A673 (cell line): Measurements from ENCODE around the gene EOLA1. TPM values are rescaled to one million over a fixed set of nuclear protein-coding genes. Genes with fewer than 3 reads are reported as not detected.
A peak's percentile ranks its signal among the peaks of the same experiment; 100 is the strongest.
"Not testable (repeated sequence)": the region's sequence is repeated elsewhere in the genome, so short reads cannot be mapped to it uniquely, and the experiment has no call there.

Experiments used
- BruUV-seq: library from RNA; stranded (reverse); fragments of 400-500 nt; replicated peaks from 2 replicates; lab custom pipeline; 2021; lab: Mats Ljungman, UMichigan
- CTCF ChIA-PET: fragments of 300-600 bp; sonication (Branson Sonifier 250); formaldehyde crosslinking; loops from one replicate; lab custom pipeline; 2022; ENCODE audit warnings: antibody characterized with exemption; lab: Charles Lee
- POLR2A ChIA-PET: fragments of 300-600 bp; sonication (Branson Sonifier 250); formaldehyde crosslinking; loops from one replicate; lab custom pipeline; 2022; ENCODE audit warnings: antibody characterized with exemption; ENCODE audit not compliant: low non-redundant PET; lab: Charles Lee
- DNase-seq: peaks from one replicate; pipeline ENCODE4 v3.0.0-alpha.2; 2015; ENCODE audit warnings: low spot score
- H3K27ac ChIP-seq: fragments of 200-600 bp; sonication (generic); 2 replicates; pipeline ENCODE4 v1.5.1; 2016; ENCODE audit warnings: mixed run types, low read depth, mild to moderate bottlenecking, mixed read lengths, antibody characterized with exemption, low read length; ENCODE audit not compliant: poor library complexity, severe bottlenecking
- H3K27me3 ChIP-seq: fragments of 200-600 bp; sonication (generic); replicated peaks from 2 replicates; pipeline ENCODE4 v1.6.1; 2017; ENCODE audit warnings: mixed run types, low read depth, mild to moderate bottlenecking, mixed read lengths, antibody characterized with exemption, low read length; ENCODE audit not compliant: insufficient read depth, poor library complexity
- H3K36me3 ChIP-seq: fragments of 200-600 bp; sonication (generic); 2 replicates; pipeline ENCODE4 v1.6.1; 2016; ENCODE audit warnings: mixed run types, mild to moderate bottlenecking, mixed read lengths, antibody characterized with exemption, low read length; ENCODE audit not compliant: insufficient read depth, poor library complexity, severe bottlenecking
- H3K4me1 ChIP-seq: fragments of 200-600 bp; sonication (generic); 2 replicates; pipeline ENCODE4 v1.6.1; 2017; ENCODE audit warnings: mixed run types, mild to moderate bottlenecking, mixed read lengths, antibody characterized with exemption, low read length; ENCODE audit not compliant: insufficient read depth, poor library complexity, severe bottlenecking
- H3K4me3 ChIP-seq: fragments of 200-600 bp; sonication (generic); 2 replicates; pipeline ENCODE4 v1.5.1; 2016; ENCODE audit warnings: low read depth, mixed run types, mild to moderate bottlenecking, mixed read lengths, low read length; ENCODE audit not compliant: poor library complexity, severe bottlenecking
- H3K9me3 ChIP-seq: fragments of 200-600 bp; sonication (generic); 2 replicates; pipeline ENCODE4 v1.6.1; 2016; ENCODE audit warnings: mixed run types, low read depth, mild to moderate bottlenecking, mixed read lengths, antibody characterized with exemption, low read length; ENCODE audit not compliant: poor library complexity, severe bottlenecking
- CTCF ChIP-seq: fragments of 300-800, 200-600 bp; sonication (generic); conservative IDR thresholded peaks from 2 replicates; pipeline ENCODE4 v1.5.1; 2017; ENCODE audit warnings: low read depth, mild to moderate bottlenecking, antibody characterized with exemption, low read length, moderate library complexity, mixed read lengths
- EZH2 ChIP-seq: fragments of 200-600 bp; sonication (generic); IDR thresholded peaks from 2 replicates; pipeline ENCODE4 v1.6.1; 2017; ENCODE audit warnings: borderline replicate concordance, low read depth, mild to moderate bottlenecking, mixed read lengths, antibody characterized with exemption, low read length; ENCODE audit not compliant: poor library complexity, severe bottlenecking
- intact Hi-C: fragments of 100-400 bp; cut with micrococcal nuclease; formaldehyde crosslinking; loops from one replicate; pipeline ENCODE4 v1.10.0; 2022; ENCODE audit not compliant: unreplicated experiment
- total RNA-seq: library from RNA; stranded (reverse); gene quantifications from 2 replicates; pipeline ENCODE4 v1.2.3, GENCODE V29; 2021

Gene EOLA1
- total RNA-seq, 1 experiment from 2014 or later: 15.3 TPM

DNA sequence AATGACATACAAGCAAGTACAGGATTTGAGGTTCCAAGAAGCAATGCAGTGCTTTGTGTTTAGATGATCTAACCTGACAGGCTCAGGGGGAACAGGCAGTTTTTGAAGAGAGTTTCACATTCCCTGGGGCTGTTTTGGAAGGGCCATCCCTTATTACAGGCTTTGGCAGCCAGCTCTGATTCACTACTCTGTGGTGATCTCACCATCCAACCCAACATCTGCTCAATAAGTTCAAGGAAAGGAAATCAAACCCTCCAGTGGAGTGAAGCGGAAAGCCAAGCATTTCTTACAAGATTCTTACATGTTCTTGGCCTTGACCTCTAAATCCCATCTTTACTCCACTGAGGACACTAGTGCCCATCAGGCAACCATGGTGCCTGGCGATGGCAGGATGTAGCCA lies 43.2 kb upstream of the EOLA1 start:
- no peaks in the 10 kb centered on the region for H3K9me3 ChIP-seq
- no peak for TF ChIP-seq CTCF
- no peak for TF ChIP-seq EZH2
- no TSS peak for BruUV-seq
- no peaks in the 10 kb centered on the region for H3K27me3 ChIP-seq
- CTCF ChIA-PET: no interaction called here
- no peak overlapping the region for H3K27ac ChIP-seq
- intact Hi-C loops: no loop called here
- peaks cover 12% of the 10 kb centered on the region for H3K36me3 ChIP-seq
- DNase-seq: no peak
- no peak overlapping the region for H3K4me3 ChIP-seq
- POLR2A ChIA-PET: no interaction called here
- H3K4me1 ChIP-seq: no peaks in the 10 kb centered on the region

DNA sequence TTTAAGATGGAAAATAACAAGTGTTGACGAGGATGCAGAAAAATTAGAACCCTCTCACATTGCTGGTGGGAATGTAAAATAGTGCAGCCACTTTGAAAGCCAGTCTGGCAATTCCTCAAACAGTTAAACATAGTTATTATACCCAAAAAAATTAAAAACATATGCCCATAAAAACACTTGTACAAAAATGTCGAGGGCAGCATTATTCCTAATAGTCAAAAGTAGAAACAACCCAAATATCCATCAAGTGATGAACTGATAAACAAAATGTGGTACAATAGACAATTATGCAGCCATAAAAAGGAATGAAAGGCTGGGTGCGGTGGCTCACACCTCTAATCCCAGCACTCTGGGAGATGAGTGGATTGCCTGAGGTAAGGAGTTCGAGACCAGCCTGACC lies 42.0 kb upstream of the EOLA1 start:
- H3K4me3 ChIP-seq: no peak overlapping the region
- TF ChIP-seq CTCF (no peak), EZH2 (no peak)
- H3K27ac ChIP-seq: no peak overlapping the region
- intact Hi-C loops: no loop called here
- ChIA-PET CTCF (no interaction called here), POLR2A (no interaction called here)
- no peaks in the 10 kb centered on the region for H3K27me3 ChIP-seq
- BruUV-seq: no TSS peak
- DNase-seq: no peak
- H3K9me3 ChIP-seq: no peaks in the 10 kb centered on the region
- peaks cover 14% of the 10 kb centered on the region for H3K36me3 ChIP-seq
- no peaks in the 10 kb centered on the region for H3K4me1 ChIP-seq

GRCh38 chrX:149499766-149500165 lies 41.0 kb upstream of the EOLA1 start:
- Histone ChIP-seq H3K36me3 (peaks cover 14% of the 10 kb centered on the region), H3K27ac (no peak overlapping the region), H3K9me3 (no peaks in the 10 kb centered on the region), H3K4me1 (no peaks in the 10 kb centered on the region), H3K27me3 (no peaks in the 10 kb centered on the region), H3K4me3 (no peak overlapping the region)
- intact Hi-C loops: no loop called here
- BruUV-seq: no TSS peak
- CTCF ChIA-PET: no interaction called here
- no peak for TF ChIP-seq CTCF
- no peak for TF ChIP-seq EZH2
- POLR2A ChIA-PET: no interaction called here
- DNase-seq: no peak

- H3K36me3 ChIP-seq, POLR2A ChIA-PET, H3K4me3 ChIP-seq, H3K9me3 ChIP-seq, BruUV-seq, H3K4me1 ChIP-seq, H3K27ac ChIP-seq, intact Hi-C loops, CTCF ChIA-PET, H3K27me3 ChIP-seq, DNase-seq: not testable (repeated sequence)
These were observed 37.9 kb upstream of the EOLA1 start for GRCh38 chrX:149502923-149503322.

- H3K4me1 ChIP-seq, H3K36me3 ChIP-seq, intact Hi-C loops, H3K4me3 ChIP-seq, CTCF ChIA-PET, H3K27me3 ChIP-seq, H3K27ac ChIP-seq, BruUV-seq, H3K9me3 ChIP-seq, POLR2A ChIA-PET: not testable (repeated sequence)
- peak; percentile 49 for DNase-seq
These were observed 37.4 kb upstream of the EOLA1 start for GRCh38 chrX:149503446-149503845.
